HCT116 (cell line): ENCODE data around the gene HERC6. TPM values are rescaled to one million over a fixed set of nuclear protein-coding genes. Genes with fewer than 3 reads are reported as not detected.
A peak's percentile ranks its signal among the peaks of the same experiment; 100 is the strongest.

ENCODE experiments used
- ATAC-seq: fragments of 200-7000 bp; cut with Tn5 transposase; 2 replicates; pipeline ENCODE4 v1.9.1; 2020; ENCODE audit warnings: mild to moderate bottlenecking, moderate library complexity
- BruUV-seq: library from RNA; stranded (reverse); fragments of 400-500 nt; replicated peaks from 2 replicates; lab custom pipeline; 2021; lab: Mats Ljungman, UMichigan
- CTCF ChIA-PET: fragments of 300-600 bp; sonication (Branson Sonifier 250); formaldehyde crosslinking; loops from one replicate; lab custom pipeline; 2021; ENCODE audit warnings: antibody characterized with exemption; lab: Charles Lee
- POLR2A ChIA-PET: fragments of 300-600, 350-600 bp; sonication (Branson Sonifier 250); formaldehyde crosslinking; loops from one replicate; lab custom pipeline; 2021; ENCODE audit warnings: antibody characterized with exemption; lab: Charles Lee
- RAD21 ChIA-PET, 2 experiments: fragments of 300-600 bp; sonication (Branson Sonifier 250); formaldehyde crosslinking; loops; one replicate each; lab custom pipeline; 2023; ENCODE audit warnings: low total read pairs in 2 of 2; ENCODE audit not compliant: uncharacterized antibody in 2 of 2, unreplicated experiment in 2 of 2, low non-redundant PET in 1 of 2; lab: Charles Lee
- DNase-seq: peaks from one replicate; pipeline ENCODE4 v3.0.0-alpha.2; 2010; ENCODE audit warnings: low read depth, low spot score
- H2AFZ ChIP-seq: fragments of 200-600 bp; shearing (Covaris generic), sonication (generic); 2 replicates; pipeline ENCODE4 v1.6.1; 2017; ENCODE audit warnings: low read depth, mixed run types, mixed read lengths, antibody characterized with exemption, low read length; ENCODE audit not compliant: poor library complexity, severe bottlenecking
- H3K27ac ChIP-seq: 2 replicates; pipeline ENCODE4 v1.5.1; 2012; ENCODE audit warnings: low read depth, low read length
- H3K27me3 ChIP-seq: fragments of 200-600 bp; sonication (generic); 2 replicates; pipeline ENCODE4 v1.6.1; 2016; ENCODE audit warnings: mixed run types, low read length, mixed read lengths; ENCODE audit not compliant: insufficient read depth
- H3K36me3 ChIP-seq, 2 experiments: fragments of 200-500 bp in 1 of 2; fragments of 200-600 bp in 1 of 2; sonication (Bioruptor generic) in 1 of 2; sonication (generic) in 1 of 2; 2 replicates each; pipeline versions ENCODE4 v1.5.1 to v1.6.1; 2014 to 2016; ENCODE audit warnings: low read length in 2 of 2, inconsistent platforms in 1 of 2, mixed read lengths in 1 of 2, mixed run types in 1 of 2; ENCODE audit not compliant: insufficient read depth in 2 of 2, control insufficient read depth in 1 of 2
- H3K4me1 ChIP-seq, 2 experiments: fragments of 200-600 bp in 1 of 2; sonication (generic) in 1 of 2; 2 replicates each; pipeline versions ENCODE4 v1.5.1 to v1.6.1; 2012 to 2017; ENCODE audit warnings: low read length in 2 of 2, inconsistent platforms in 1 of 2, mild to moderate bottlenecking in 1 of 2, mixed read lengths in 1 of 2, mixed run types in 1 of 2, moderate library complexity in 1 of 2; ENCODE audit not compliant: insufficient read depth in 2 of 2, control insufficient read depth in 1 of 2
- H3K4me2 ChIP-seq: fragments of 200-600 bp; sonication (generic); 2 replicates; pipeline ENCODE4 v1.6.1; 2017; ENCODE audit warnings: mixed run types, low read length, mixed read lengths
- H3K4me3 ChIP-seq, 2 experiments: fragments of 200-600 bp in 1 of 2; sonication (generic) in 1 of 2; replicated peaks in 1 of 2; 2 replicates each; pipeline ENCODE4 v1.5.1; 2011 to 2016; ENCODE audit warnings: low read length in 2 of 2, control low read depth in 1 of 2, low read depth in 1 of 2, mild to moderate bottlenecking in 1 of 2, mixed read lengths in 1 of 2, mixed run types in 1 of 2
- H3K79me2 ChIP-seq: fragments of 200-600 bp; sonication (generic); 2 replicates; pipeline ENCODE4 v1.6.1; 2017; ENCODE audit warnings: mild to moderate bottlenecking, mixed run types, low read length, moderate library complexity, mixed read lengths; ENCODE audit not compliant: insufficient read depth
- H3K9ac ChIP-seq: fragments of 200-600 bp; sonication (generic); 2 replicates; pipeline ENCODE4 v1.6.1; 2016; ENCODE audit warnings: low read length, mixed read lengths
- H3K9me2 ChIP-seq: fragments of 200-600 bp; sonication (generic), shearing (Covaris generic); 2 replicates; pipeline ENCODE4 v1.6.1; 2017; ENCODE audit warnings: mixed run types, mild to moderate bottlenecking, moderate library complexity; ENCODE audit not compliant: insufficient read depth
- H3K9me3 ChIP-seq, 2 experiments: fragments of 200-500 bp in 1 of 2; fragments of 200-600 bp in 1 of 2; sonication (Bioruptor generic) in 1 of 2; sonication (generic) in 1 of 2; 2 replicates each; pipeline ENCODE4 v1.6.1; 2014 to 2017; ENCODE audit warnings: low read length in 2 of 2, mixed read lengths in 2 of 2, inconsistent platforms in 1 of 2, low read depth in 1 of 2, mild to moderate bottlenecking in 1 of 2, mixed run types in 1 of 2, moderate library complexity in 1 of 2; ENCODE audit not compliant: control insufficient read depth in 1 of 2, insufficient read depth in 1 of 2
- H4K20me1 ChIP-seq: fragments of 200-600 bp; sonication (generic), shearing (Covaris generic); 2 replicates; pipeline ENCODE4 v1.6.1; 2017; ENCODE audit warnings: mixed run types, mild to moderate bottlenecking, moderate library complexity; ENCODE audit not compliant: insufficient read depth
- ATF3 ChIP-seq: IDR thresholded peaks from 2 replicates; pipeline ENCODE4 v1.6.1; 2012
- CBX3 ChIP-seq: IDR thresholded peaks from 2 replicates; pipeline ENCODE4 v1.6.1; 2012; ENCODE audit warnings: low read depth
- EZH2 ChIP-seq: fragments of 200-600 bp; sonication (generic); IDR thresholded peaks from 2 replicates; pipeline ENCODE4 v1.6.1; 2017; ENCODE audit warnings: antibody characterized with exemption, mixed run types
- JUND ChIP-seq: IDR thresholded peaks from 2 replicates; pipeline ENCODE4 v1.6.1; 2012
- MAX ChIP-seq: IDR thresholded peaks from 2 replicates; pipeline ENCODE4 v1.6.1; 2012
- RAD21 ChIP-seq: IDR thresholded peaks from 2 replicates; pipeline ENCODE4 v1.6.1; 2012; ENCODE audit warnings: low read depth, mild to moderate bottlenecking
- SRF ChIP-seq: IDR thresholded peaks from 2 replicates; pipeline ENCODE4 v1.6.1; 2012; ENCODE audit warnings: low read depth
- TCF7L2 ChIP-seq: IDR thresholded peaks from 2 replicates; pipeline ENCODE4 v1.7.0; 2011; ENCODE audit warnings: borderline replicate concordance, inconsistent platforms; ENCODE audit not compliant: insufficient read depth, insufficient read length; ENCODE audit errors: extremely low read depth
- ZFX ChIP-seq: fragments of 450-650 bp; IDR thresholded peaks from 2 replicates; pipeline ENCODE4 v1.6.1; 2017
- intact Hi-C: fragments of 100-400 bp; cut with micrococcal nuclease; formaldehyde crosslinking; loops from 2 replicates; pipeline ENCODE4 v1.10.0; 2022
- total RNA-seq: library from RNA; stranded (reverse); gene quantifications from one replicate; pipeline ENCODE4 v1.2.1, GENCODE V29; 2021; ENCODE audit not compliant: unreplicated experiment

Gene HERC6
- total RNA-seq, 1 experiment from 2014 or later = 4.9 TPM

GRCh38 chr4:88456670-88457306 lies 78.1 kb downstream of the HERC6 start, which contains the start of gene HERC5 (continued):
- TF ChIP-seq JUND (no peak), ATF3 (no peak), CBX3 (peak; percentile 93), MAX (peak; percentile 96)

- peaks cover 3 to 21% of the 10 kb centered on the region in 2 experiments; a peak in 2 of 4 replicates for H3K4me1 ChIP-seq
- H2AFZ ChIP-seq = peak overlapping the region; percentile 90
- no peaks in the 10 kb centered on the region for H3K9me2 ChIP-seq
- H3K4me2 ChIP-seq = peak overlapping the region; percentile 97
- ATAC-seq (peak; percentile 70), DNase-seq (peak; percentile 6)
- no peaks in the 10 kb centered on the region for H4K20me1 ChIP-seq
- TF ChIP-seq EZH2 (no peak), SRF (no peak), ZFX (peak; percentile 62; the same call in 1 of the 2 replicates), RAD21 (no peak), CBX3 (no peak), TCF7L2 (no peak)
- ChIA-PET CTCF (interaction anchor here (0.7 to 2.8 kb wide), 8 partner anchors 11 to 238 kb away, joined by 3 to 18 read pairs (median 5); partner anchors contain the start of genes HERC6 and PPM1K), POLR2A (interaction anchor here (0.9 kb wide), 1 partner anchor 10 kb away, joined by 3 read pairs; no protein-coding TSS in a partner anchor), RAD21 (interaction anchor here (1.1 to 1.2 kb wide), 4 partner anchors 79 to 246 kb away, joined by 3 read pairs; partner anchors contain the start of gene HERC6 (in 1 of the 2))
- no peaks in the 10 kb centered on the region for H3K9me3 ChIP-seq
- H3K79me2 ChIP-seq = no peaks in the 10 kb centered on the region
- BruUV-seq = no TSS peak
- peak overlapping the region; percentile 50 to 64 for H3K4me3 ChIP-seq
- no peaks in the 10 kb centered on the region for H3K27me3 ChIP-seq
- peak overlapping the region; percentile 56 for H3K9ac ChIP-seq
- H3K27ac ChIP-seq = peak overlapping the region; percentile 40; the same call in 1 of the 2 replicates
- intact Hi-C loops = loop anchor here (2.0 to 5.0 kb wide), 5 partner anchors 57 to 425 kb away; partner anchors contain the start of genes HERC6 and PPM1K
- H3K36me3 ChIP-seq = no peaks in the 10 kb centered on the region
Observed at GRCh38 chr4:88457307-88458103, 78.9 kb downstream of the HERC6 start.
